CD4-positive, alpha-beta T cell treated with Interleukin-2 at 100 ng/mL for 4 hours (primary cell): ENCODE results near the gene NIBAN1.
A peak's percentile ranks its signal among the peaks of the same experiment; 100 is the strongest.

Source experiments
- DNase-seq: peaks from one replicate; pipeline ENCODE4 v3.0.0-alpha.2; 2020; ENCODE audit warnings: low spot score

The NIBAN1 gene

GRCh38 chr1:184945678-184946412 is 28.5 kb downstream of the NIBAN1 start:
- no peak for DNase-seq

GRCh38 chr1:184945029-184945428 is 29.3 kb downstream of the NIBAN1 start:
- no peak for DNase-seq

GRCh38 chr1:184943998-184944397 is 30.3 kb downstream of the NIBAN1 start:
- no peak for DNase-seq

- no peak for DNase-seq
These were observed 32.6 kb downstream of the NIBAN1 start for GRCh38 chr1:184941735-184942134.

GRCh38 chr1:184941410-184941733 is 32.9 kb downstream of the NIBAN1 start:
- DNase-seq = no peak

GRCh38 chr1:184940694-184941409 is 33.5 kb downstream of the NIBAN1 start:
- DNase-seq = no peak

- DNase-seq = no peak
These were observed 34.1 kb downstream of the NIBAN1 start for GRCh38 chr1:184940226-184940625.

- DNase-seq = no peak
These were observed 36.6 kb downstream of the NIBAN1 start for GRCh38 chr1:184937729-184938128.

GRCh38 chr1:184935920-184936798 is 38.1 kb downstream of the NIBAN1 start:
- DNase-seq = no peak

GRCh38 chr1:184933944-184934343 is 40.4 kb downstream of the NIBAN1 start:
- no peak for DNase-seq

- no peak for DNase-seq
These were observed 42.0 kb downstream of the NIBAN1 start for GRCh38 chr1:184932319-184932718.

GRCh38 chr1:184931566-184931965 is 42.7 kb downstream of the NIBAN1 start:
- DNase-seq = no peak

- DNase-seq = peak; percentile 39
These were observed 43.7 kb downstream of the NIBAN1 start for GRCh38 chr1:184930645-184931044.

- no peak for DNase-seq
These were observed 44.1 kb downstream of the NIBAN1 start for GRCh38 chr1:184930232-184930631.

GRCh38 chr1:184929711-184930202 is 44.6 kb downstream of the NIBAN1 start:
- no peak for DNase-seq

- no peak for DNase-seq
These were observed 45.9 kb downstream of the NIBAN1 start for GRCh38 chr1:184928394-184928793.
